Endometrial microvascular endothelial cells (primary cell): ENCODE measurements around the gene GLB1L3. TPM values are rescaled to one million over a fixed set of nuclear protein-coding genes. Genes with fewer than 3 reads are reported as not detected.

ENCODE experiments used
- total RNA-seq: library from RNA; depleted of rRNA; stranded (reverse); fragments of >200 nt; gene quantifications from one replicate; pipeline ENCODE4 v1.2.3, GENCODE V29; 2015; ENCODE audit errors: inconsistent ontology term

GLB1L3 gene
- total RNA-seq, 1 donor from 2014 or later: not detected

Other genes with a start within 250 kb of the GLB1L3 start
- gene JAM3, start 207.3 kb upstream of the GLB1L3 start, total RNA-seq: 75.9 TPM
- 30.1 TPM for gene NCAPD3, start 52.4 kb upstream of the GLB1L3 start, total RNA-seq
- gene VPS26B, start 51.7 kb upstream of the GLB1L3 start, total RNA-seq: 35.1 TPM
- 42.7 TPM for gene THYN1, start 23.0 kb upstream of the GLB1L3 start, total RNA-seq
- gene ACAD8, start 22.8 kb upstream of the GLB1L3 start, total RNA-seq: 21.7 TPM
- not detected for gene GLB1L2, start 55.6 kb downstream of the GLB1L3 start, total RNA-seq
- gene B3GAT1, start 135.9 kb downstream of the GLB1L3 start, total RNA-seq: not detected